ENCODE results near the gene DDR1.
"Not testable (repeated sequence)": the region's sequence is repeated elsewhere in the genome, so short reads cannot be mapped to it uniquely, and the experiment has no call there.

DDR1 gene

DNA sequence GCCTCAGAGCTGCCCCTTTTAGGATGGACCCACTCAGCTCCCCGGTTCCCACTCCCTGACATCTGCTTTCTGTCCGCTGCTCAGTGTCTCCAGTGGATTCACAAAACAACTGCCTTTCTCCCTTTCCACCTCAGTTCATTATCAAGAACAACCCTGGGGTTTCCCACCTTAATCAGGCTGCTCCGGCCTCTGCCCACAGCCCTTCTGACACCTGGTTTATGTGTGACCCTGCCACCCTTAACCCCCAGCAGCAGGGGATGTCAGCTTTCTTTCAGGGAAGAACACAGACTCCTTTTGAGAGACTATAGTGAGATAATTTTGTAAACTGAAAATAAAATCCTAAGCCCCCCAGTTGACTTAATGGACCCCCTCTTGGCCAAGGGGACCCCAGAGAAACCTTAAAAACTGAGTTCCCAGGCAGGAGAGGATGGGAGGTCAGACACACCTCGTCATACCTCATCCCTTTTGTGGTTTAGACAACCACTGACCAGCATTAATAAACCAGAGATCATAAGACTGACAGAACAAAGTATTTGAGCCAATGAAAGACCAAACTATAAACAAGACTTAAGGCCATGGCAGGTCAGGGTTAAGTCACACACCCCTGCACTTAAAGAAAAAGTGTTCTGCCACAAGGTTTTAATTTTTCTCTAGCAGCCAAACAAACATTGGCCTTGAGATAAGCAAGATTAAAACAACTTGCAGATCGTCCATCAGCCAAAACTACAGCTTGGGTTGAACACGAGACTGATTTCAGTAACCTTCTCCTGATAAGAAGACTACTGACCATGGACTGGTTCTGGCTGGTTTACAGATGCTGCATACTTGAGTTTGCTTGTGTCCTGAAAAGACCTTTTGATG lies 42.4 kb upstream of the DDR1 start:
- Histone ChIP-seq H3K4me3 (ENCODE audit: extremely low read depth, insufficient read depth, low read length, poor library complexity, severe bottlenecking) (no peak overlapping the region), H3K9me3 (ENCODE audit: control insufficient read depth, low read length) (no peaks in the 10 kb centered on the region), H3K4me1 (ENCODE audit: control insufficient read depth, insufficient read depth, low read length, poor library complexity, severe bottlenecking) (peaks cover 29% of the 10 kb centered on the region), H3K27ac (ENCODE audit: low read depth, low read length, severe bottlenecking) (no peak overlapping the region), H3K36me3 (ENCODE audit: control insufficient read depth, insufficient read depth, low read length) (no peaks in the 10 kb centered on the region)
- 89 to 96% methylated on average over 5 to 6 of the region's 6 CpGs for whole genome bisulfite sequencing, 2 experiments (ENCODE audit: insufficient coverage in 2 of 2)

DNA sequence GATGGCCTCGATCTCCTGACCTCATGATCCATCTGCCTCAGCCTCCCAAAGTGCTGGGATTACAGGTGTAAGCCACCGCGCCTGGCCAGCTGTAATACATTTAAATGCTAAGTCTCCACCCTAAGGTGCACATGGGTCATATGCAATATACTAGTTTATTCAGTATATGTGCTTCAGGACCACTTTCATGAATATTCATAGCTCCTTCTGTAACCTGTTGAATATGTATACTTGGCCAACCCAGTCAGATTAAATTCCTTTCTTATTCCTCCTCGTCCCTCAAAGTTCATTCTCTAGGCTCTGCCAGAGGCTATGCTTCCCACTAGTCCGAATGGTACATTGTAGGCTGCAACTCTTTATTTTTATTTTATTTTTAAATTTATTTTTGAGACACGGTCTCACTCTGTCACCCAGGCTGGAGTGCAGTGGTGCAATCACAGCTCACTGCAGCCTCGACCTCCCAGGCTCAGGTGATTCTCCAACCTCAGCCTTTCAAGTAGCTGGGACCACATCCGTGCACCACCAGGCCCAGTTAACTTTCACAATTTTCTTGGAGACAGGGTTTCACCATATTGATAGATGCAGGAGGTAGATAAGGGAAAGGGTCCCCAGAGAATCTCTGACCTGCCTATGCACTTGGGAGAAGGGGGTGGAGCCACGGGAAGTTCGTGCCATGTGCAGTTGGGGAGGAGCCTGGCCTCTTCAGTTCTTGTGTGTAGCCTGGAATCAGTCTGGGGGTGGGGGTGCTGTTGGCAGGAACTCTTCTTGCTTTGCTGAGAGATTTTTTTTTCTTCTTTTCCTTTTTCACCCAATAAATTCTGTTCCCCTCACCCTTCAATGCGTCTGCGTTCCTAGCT lies 41.3 kb upstream of the DDR1 start:
- Histone ChIP-seq H3K4me3 (ENCODE audit: extremely low read depth, insufficient read depth, low read length, poor library complexity, severe bottlenecking) (no peak overlapping the region), H3K36me3 (ENCODE audit: control insufficient read depth, insufficient read depth, low read length) (no peaks in the 10 kb centered on the region), H3K9me3 (ENCODE audit: control insufficient read depth, low read length) (no peaks in the 10 kb centered on the region), H3K4me1 (ENCODE audit: control insufficient read depth, insufficient read depth, low read length, poor library complexity, severe bottlenecking) (peaks cover 36% of the 10 kb centered on the region), H3K27ac (ENCODE audit: low read depth, low read length, severe bottlenecking) (peak overlapping the region; percentile 77)
- 85 to 91% methylated on average over 5 to 6 of the region's 12 CpGs for WGBS, 2 experiments (ENCODE audit: insufficient coverage in 2 of 2)

DNA sequence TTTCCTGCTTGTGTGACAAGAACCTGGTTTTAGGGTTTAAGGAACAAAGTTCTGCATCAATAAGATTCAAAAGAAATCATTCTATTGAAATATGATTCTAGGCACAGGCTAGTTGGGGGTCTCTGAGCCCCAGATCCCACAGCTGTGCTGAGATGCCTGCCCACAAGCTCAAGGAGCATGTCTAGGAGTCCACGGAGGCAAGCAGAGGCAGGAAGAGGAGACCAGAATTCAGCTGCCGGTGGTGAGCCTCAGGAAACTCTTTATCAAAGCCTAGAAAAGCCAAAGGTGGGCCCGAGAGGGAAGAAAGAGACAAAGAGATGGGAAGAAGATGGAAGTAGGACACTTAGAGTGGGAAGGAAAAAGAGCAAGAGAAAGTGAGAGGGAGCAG lies 40.7 kb upstream of the DDR1 start:
- H3K27ac ChIP-seq (ENCODE audit: low read depth, low read length, severe bottlenecking), result peak overlapping the region; percentile 77
- 62 to 80% methylated on average over 3 of the region's 3 CpGs for WGBS, 2 experiments (ENCODE audit: insufficient coverage in 2 of 2)
- H3K36me3 ChIP-seq (ENCODE audit: control insufficient read depth, insufficient read depth, low read length), result no peaks in the 10 kb centered on the region
- no peak overlapping the region for H3K4me3 ChIP-seq (ENCODE audit: extremely low read depth, insufficient read depth, low read length, poor library complexity, severe bottlenecking)
- H3K4me1 ChIP-seq (ENCODE audit: control insufficient read depth, insufficient read depth, low read length, poor library complexity, severe bottlenecking), result peaks cover 36% of the 10 kb centered on the region
- H3K9me3 ChIP-seq (ENCODE audit: control insufficient read depth, low read length), result no peaks in the 10 kb centered on the region

DNA sequence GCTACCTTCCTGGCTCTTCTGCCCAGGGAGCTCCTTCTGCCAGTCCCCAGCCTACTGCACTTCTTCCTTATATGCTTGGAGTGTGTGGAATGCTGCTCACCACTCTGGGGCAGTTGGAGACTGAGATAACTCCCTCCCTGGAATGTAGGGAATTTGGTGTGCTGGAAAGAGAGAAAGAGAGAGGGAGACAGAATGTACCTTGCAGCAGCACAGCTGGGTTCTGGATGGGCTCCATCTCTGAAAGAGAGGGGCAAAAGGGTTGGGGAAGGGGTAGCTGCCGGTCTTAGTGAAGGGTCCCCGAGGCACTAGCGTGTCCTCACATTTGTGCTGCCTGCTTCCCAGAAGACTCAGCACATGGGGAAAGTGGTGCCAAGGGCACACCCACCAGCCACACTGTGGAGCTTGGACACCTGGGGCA lies 40.2 kb upstream of the DDR1 start:
- H3K4me3 ChIP-seq (ENCODE audit: extremely low read depth, insufficient read depth, low read length, poor library complexity, severe bottlenecking), result no peak overlapping the region

DNA sequence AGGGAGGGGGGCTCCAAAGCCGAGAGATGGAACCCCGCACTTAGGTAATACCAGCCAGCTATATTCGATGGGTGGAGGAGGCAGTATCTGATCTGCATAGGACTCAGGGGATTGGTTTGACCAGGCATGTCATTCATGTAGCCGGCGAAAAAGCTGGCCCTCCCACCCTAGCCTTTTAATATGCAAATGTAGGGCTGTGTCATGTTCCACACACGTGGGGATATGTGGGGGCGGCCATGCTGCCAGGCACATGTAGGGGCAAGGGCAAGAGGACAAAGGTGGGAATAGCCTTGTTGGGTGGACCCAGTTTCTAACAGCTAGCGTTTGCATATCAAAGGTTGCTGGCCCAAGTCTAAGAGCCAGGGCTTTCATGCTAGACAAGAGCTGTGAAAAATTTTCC lies 39.1 kb upstream of the DDR1 start:
- H3K9me3 ChIP-seq (ENCODE audit: control insufficient read depth, low read length), result no peaks in the 10 kb centered on the region
- no peak overlapping the region for H3K4me3 ChIP-seq (ENCODE audit: extremely low read depth, insufficient read depth, low read length, poor library complexity, severe bottlenecking)
- H3K36me3 ChIP-seq (ENCODE audit: control insufficient read depth, insufficient read depth, low read length), result no peaks in the 10 kb centered on the region
- no peak overlapping the region for H3K27ac ChIP-seq (ENCODE audit: low read depth, low read length, severe bottlenecking)
- peaks cover 36% of the 10 kb centered on the region for H3K4me1 ChIP-seq (ENCODE audit: control insufficient read depth, insufficient read depth, low read length, poor library complexity, severe bottlenecking)
- 58 to 71% methylated on average over 8 of the region's 8 CpGs for WGBS, 2 experiments (ENCODE audit: insufficient coverage in 2 of 2)

More for the DNA sequence above, 40.2 kb upstream of the DDR1 start:
- no peaks in the 10 kb centered on the region for H3K9me3 ChIP-seq (ENCODE audit: control insufficient read depth, low read length)
- H3K27ac ChIP-seq (ENCODE audit: low read depth, low read length, severe bottlenecking), result peak overlapping the region; percentile 77
- WGBS, 2 experiments (ENCODE audit: insufficient coverage in 2 of 2), result 79% methylated on average over 3 of the region's 3 CpGs; no CpG with 5 or more reads in 1 of the 2 experiments
- H3K4me1 ChIP-seq (ENCODE audit: control insufficient read depth, insufficient read depth, low read length, poor library complexity, severe bottlenecking), result peaks cover 36% of the 10 kb centered on the region
- no peaks in the 10 kb centered on the region for H3K36me3 ChIP-seq (ENCODE audit: control insufficient read depth, insufficient read depth, low read length)

DNA sequence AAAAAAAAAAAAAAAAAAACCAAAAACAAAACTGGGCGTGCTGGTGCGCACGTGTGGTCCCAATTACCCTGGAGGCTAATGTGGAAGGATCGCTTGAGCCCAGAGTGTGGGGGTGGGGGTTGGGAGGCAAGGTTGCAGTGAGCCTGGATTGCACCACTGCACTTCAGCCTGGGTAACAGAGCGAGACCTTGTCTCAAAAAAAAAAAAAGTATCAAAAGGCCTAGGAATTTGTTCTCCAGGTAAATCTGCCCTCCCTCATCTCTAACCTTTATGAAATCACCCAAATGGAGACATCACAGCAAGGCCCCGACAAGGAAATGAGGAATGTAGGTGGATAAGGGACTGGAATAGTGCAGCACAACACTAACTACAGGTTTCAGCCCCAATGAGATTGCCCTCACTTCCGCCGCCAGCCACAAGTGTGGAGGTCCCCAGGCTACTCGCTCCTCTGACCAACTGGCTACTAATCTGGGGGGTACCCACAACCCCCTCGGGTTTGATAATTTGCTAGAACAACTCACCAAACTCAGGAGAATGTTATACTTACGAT lies 36.8 kb upstream of the DDR1 start:
- H3K36me3 ChIP-seq (ENCODE audit: control insufficient read depth, insufficient read depth, low read length), result no peaks in the 10 kb centered on the region
- peaks cover 25% of the 10 kb centered on the region for H3K4me1 ChIP-seq (ENCODE audit: control insufficient read depth, insufficient read depth, low read length, poor library complexity, severe bottlenecking)
- H3K9me3 ChIP-seq (ENCODE audit: control insufficient read depth, low read length), result peaks cover 13% of the 10 kb centered on the region
- WGBS, 2 experiments (ENCODE audit: insufficient coverage in 2 of 2), result 54 to 75% methylated on average over 7 to 8 of the region's 11 CpGs
- H3K27ac ChIP-seq (ENCODE audit: low read depth, low read length, severe bottlenecking), result no peak overlapping the region
- no peak overlapping the region for H3K4me3 ChIP-seq (ENCODE audit: extremely low read depth, insufficient read depth, low read length, poor library complexity, severe bottlenecking)

DNA sequence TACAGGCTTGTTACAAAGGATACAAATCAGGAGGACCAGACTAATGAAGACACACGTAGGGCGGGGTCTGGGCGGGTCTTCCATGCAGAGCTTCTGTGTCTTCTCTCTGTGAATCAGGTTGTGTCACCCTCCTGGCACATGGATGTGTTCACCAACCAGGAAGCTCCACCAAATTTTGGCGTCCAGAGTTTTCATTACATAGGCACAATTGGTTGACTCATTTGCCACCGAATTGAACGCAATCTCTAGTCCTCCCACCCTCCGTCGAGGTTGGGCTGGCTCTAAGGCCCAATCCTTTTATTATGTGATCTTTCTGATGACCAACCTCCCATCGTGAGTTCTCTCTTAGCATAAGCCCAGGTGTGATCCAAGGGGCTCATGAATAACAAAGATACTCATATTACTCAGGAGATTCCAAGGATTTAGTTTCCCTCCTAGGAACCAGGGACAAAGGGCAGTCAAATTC lies 36.3 kb upstream of the DDR1 start:
- WGBS, 2 experiments (ENCODE audit: insufficient coverage in 2 of 2), result 56 to 65% methylated on average over 7 to 9 of the region's 9 CpGs
- H3K4me1 ChIP-seq (ENCODE audit: control insufficient read depth, insufficient read depth, low read length, poor library complexity, severe bottlenecking), result peaks cover 25% of the 10 kb centered on the region
- H3K27ac ChIP-seq (ENCODE audit: low read depth, low read length, severe bottlenecking), result no peak overlapping the region

DNA sequence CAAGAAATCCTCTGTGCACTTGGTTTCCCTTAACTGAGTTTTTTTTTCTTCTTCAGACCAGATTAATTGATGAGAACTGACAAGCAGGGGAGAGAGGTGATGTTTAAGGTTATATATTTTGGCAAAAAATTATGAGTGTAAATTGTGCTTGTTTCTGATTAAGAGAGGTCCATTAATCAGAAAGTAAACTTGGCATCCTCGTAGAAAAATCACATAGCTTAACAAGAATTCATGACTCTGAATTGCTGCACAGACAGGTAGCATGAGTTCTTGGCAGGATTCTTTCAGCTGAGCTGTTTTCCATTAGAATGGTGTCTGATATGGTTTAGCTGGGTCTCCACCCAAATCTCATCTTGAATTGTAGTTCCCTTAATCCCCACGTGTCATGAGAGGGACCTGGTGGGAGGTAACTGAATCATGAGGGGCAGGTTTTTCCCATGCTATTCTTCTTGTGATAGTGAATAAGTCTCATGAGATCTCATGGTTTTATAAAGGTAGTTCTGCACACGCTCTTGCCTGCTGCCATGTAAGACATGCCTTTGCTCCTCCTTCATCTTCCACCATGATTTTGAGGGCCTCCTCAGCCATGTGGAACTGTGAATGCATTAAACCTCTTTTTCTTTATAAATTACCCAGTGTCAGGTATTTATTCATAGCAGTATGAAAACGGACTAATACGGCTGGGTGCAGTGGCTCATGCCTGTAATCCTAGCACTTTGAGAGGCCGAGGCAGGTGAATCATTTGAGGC lies 34.2 kb upstream of the DDR1 start:
- 81% methylated on average over 4 of the region's 6 CpGs; no CpG with 5 or more reads in 1 of the 2 experiments for WGBS, 2 experiments (ENCODE audit: insufficient coverage in 2 of 2)
- H3K4me1 ChIP-seq (ENCODE audit: control insufficient read depth, insufficient read depth, low read length, poor library complexity, severe bottlenecking), result peaks cover 8% of the 10 kb centered on the region

More for the DNA sequence above, 36.3 kb upstream of the DDR1 start:
- H3K9me3 ChIP-seq (ENCODE audit: control insufficient read depth, low read length), result peaks cover 13% of the 10 kb centered on the region
- H3K4me3 ChIP-seq (ENCODE audit: extremely low read depth, insufficient read depth, low read length, poor library complexity, severe bottlenecking), result no peak overlapping the region
- H3K36me3 ChIP-seq (ENCODE audit: control insufficient read depth, insufficient read depth, low read length), result no peaks in the 10 kb centered on the region

DNA sequence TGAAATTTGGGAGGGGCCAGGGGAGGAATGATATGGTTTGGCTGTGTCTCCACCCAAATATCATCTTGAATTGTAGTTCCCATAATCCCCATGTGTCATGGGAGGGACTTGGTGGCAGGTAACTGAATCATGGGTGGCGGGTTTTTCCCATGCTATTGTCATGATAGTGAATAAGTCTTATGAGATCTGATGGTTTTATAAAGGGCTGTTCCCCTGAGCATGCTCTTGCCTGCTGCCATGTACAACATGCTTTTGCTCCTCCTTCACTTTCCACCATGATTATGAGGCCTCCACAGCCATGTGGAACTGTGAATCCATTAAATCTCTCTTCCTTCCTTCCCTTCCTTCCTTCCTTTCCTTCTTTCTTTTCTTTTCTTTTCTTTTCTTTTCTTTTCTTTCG lies 31.9 kb upstream of the DDR1 start:
- no CpG with 5 or more reads among the region's 2 CpGs for whole genome bisulfite sequencing, 2 experiments (ENCODE audit: insufficient coverage in 2 of 2)
- H3K36me3 ChIP-seq (ENCODE audit: control insufficient read depth, insufficient read depth, low read length), result not testable (repeated sequence)

More for the DNA sequence above, 34.2 kb upstream of the DDR1 start:
- Histone ChIP-seq H3K27ac (ENCODE audit: low read depth, low read length, severe bottlenecking) (no peak overlapping the region), H3K4me3 (ENCODE audit: extremely low read depth, insufficient read depth, low read length, poor library complexity, severe bottlenecking) (no peak overlapping the region), H3K36me3 (ENCODE audit: control insufficient read depth, insufficient read depth, low read length) (no peaks in the 10 kb centered on the region), H3K9me3 (ENCODE audit: control insufficient read depth, low read length) (peaks cover 13% of the 10 kb centered on the region)

More for the DNA sequence above, 31.9 kb upstream of the DDR1 start:
- not testable (repeated sequence) for H3K27ac ChIP-seq (ENCODE audit: low read depth, low read length, severe bottlenecking); H3K4me1 ChIP-seq (ENCODE audit: control insufficient read depth, insufficient read depth, low read length, poor library complexity, severe bottlenecking); H3K4me3 ChIP-seq (ENCODE audit: extremely low read depth, insufficient read depth, low read length, poor library complexity, severe bottlenecking)
- peaks cover 13% of the 10 kb centered on the region for H3K9me3 ChIP-seq (ENCODE audit: control insufficient read depth, low read length)

Data from mesodermal cell (in vitro differentiated cells).